ENCODE data around the gene CLPSL1. TPM values are rescaled to one million over a fixed set of nuclear protein-coding genes. Genes with fewer than 3 reads are reported as not detected.

CLPSL1 gene
- total and polyA plus RNA-seq, 2 of the 13 experiments (the other 11 are each of a cell fraction or from before 2014, with no cell fraction given), result not detected

- intact Hi-C loops (cut with micrococcal nuclease; ENCODE audit: unreplicated experiment) (no loop called here), in situ Hi-C loops (cut with HindIII; ENCODE audit: extremely low pct_ligation_motif_present, low pct_unique_long_range_greater_than_20kb) (no loop called here)
- Histone ChIP-seq H3K27me3 (ENCODE audit: control insufficient read depth in 1 of 2, insufficient read depth in 2 of 2, low read length in 2 of 2) (peaks cover 0 to 2% of the 10 kb centered on the region in 2 experiments; a peak in 1 of 5 replicates), H3K27ac (ENCODE audit: extremely low read length, insufficient read depth, low read length) (peak overlapping the region; percentile 39), H3K36me3 (replicated peaks in 1 of 2; ENCODE audit: control insufficient read depth in 1 of 2, insufficient read depth in 2 of 2, low read length in 2 of 2) (no peaks in the 10 kb centered on the region), H2AFZ (ENCODE audit: low read length) (peak overlapping the region; percentile 50), H3K4me1 (ENCODE audit: insufficient read depth, low read length) (peaks cover 57% of the 10 kb centered on the region), H3K79me2 (ENCODE audit: insufficient read depth, low read length) (no peaks in the 10 kb centered on the region), H3K4me3 (replicated peaks in 1 of 3; ENCODE audit: insufficient read depth in 1 of 3, low read depth in 2 of 3, low read length in 3 of 3) (0 out of 6 replicates have a peak overlapping the region, but pooled peaks of 1 of the 3 experiments have one; percentile 4), H3K9me3 (ENCODE audit: low read length) (0 out of 2 replicates have a peak, but pooled peaks cover 1% of the 10 kb centered on the region), H3K4me2 (ENCODE audit: low read depth, low read length) (peak overlapping the region; percentile 32), H3K9ac (ENCODE audit: insufficient read depth, low read depth, low read length) (peak overlapping the region; percentile 25; the same call in 1 of the 2 replicates), H4K20me1 (ENCODE audit: insufficient read depth, low read length) (no peaks in the 10 kb centered on the region)
- POLR2A ChIA-PET, result interaction anchor here (1.4 kb wide), 1 partner anchor 11 kb away, joined by 7 read pairs; no protein-coding TSS in a partner anchor
- CTCF ChIA-PET (ENCODE audit: low intra/inter-chr PET ratio, low total read pairs), result no interaction called here
- peak; percentile 79 for ATAC-seq
- peak; percentile 91 for DNase-seq (ENCODE audit: low spot score)
- 21% methylated on average over 7 of the region's 8 CpGs for WGBS (ENCODE audit: low lambda C conversion rate)
- BruUV-seq (replicated peaks), result no TSS peak
- FAIRE-seq, result peak; percentile 73
- no peak for TF ChIP-seq CREM (IDR thresholded peaks at IDR 0.05)
- no peak for TF ChIP-seq CREM (CRISPR knock-in tag; IDR thresholded peaks at IDR 0.05)
- no peak for TF ChIP-seq SNAI1 (CRISPR knock-in tag; IDR thresholded peaks at IDR 0.05; ENCODE audit: borderline replicate concordance)
- peak; percentile 25; the same call in 1 of the 2 replicates for TF ChIP-seq NFYC (CRISPR knock-in tag; IDR thresholded peaks at IDR 0.05)
- TF ChIP-seq, protein P1, sequence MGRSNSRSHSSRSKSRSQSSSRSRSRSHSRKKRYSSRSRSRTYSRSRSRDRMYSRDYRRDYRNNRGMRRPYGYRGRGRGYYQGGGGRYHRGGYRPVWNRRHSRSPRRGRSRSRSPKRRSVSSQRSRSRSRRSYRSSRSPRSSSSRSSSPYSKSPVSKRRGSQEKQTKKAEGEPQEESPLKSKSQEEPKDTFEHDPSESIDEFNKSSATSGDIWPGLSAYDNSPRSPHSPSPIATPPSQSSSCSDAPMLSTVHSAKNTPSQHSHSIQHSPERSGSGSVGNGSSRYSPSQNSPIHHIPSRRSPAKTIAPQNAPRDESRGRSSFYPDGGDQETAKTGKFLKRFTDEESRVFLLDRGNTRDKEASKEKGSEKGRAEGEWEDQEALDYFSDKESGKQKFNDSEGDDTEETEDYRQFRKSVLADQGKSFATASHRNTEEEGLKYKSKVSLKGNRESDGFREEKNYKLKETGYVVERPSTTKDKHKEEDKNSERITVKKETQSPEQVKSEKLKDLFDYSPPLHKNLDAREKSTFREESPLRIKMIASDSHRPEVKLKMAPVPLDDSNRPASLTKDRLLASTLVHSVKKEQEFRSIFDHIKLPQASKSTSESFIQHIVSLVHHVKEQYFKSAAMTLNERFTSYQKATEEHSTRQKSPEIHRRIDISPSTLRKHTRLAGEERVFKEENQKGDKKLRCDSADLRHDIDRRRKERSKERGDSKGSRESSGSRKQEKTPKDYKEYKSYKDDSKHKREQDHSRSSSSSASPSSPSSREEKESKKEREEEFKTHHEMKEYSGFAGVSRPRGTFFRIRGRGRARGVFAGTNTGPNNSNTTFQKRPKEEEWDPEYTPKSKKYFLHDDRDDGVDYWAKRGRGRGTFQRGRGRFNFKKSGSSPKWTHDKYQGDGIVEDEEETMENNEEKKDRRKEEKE (IDR thresholded peaks at IDR 0.05), result no peak
- TF ChIP-seq, protein P2, sequence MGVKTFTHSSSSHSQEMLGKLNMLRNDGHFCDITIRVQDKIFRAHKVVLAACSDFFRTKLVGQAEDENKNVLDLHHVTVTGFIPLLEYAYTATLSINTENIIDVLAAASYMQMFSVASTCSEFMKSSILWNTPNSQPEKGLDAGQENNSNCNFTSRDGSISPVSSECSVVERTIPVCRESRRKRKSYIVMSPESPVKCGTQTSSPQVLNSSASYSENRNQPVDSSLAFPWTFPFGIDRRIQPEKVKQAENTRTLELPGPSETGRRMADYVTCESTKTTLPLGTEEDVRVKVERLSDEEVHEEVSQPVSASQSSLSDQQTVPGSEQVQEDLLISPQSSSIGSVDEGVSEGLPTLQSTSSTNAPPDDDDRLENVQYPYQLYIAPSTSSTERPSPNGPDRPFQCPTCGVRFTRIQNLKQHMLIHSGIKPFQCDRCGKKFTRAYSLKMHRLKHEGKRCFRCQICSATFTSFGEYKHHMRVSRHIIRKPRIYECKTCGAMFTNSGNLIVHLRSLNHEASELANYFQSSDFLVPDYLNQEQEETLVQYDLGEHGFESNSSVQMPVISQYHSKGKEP (CRISPR knock-in tag; IDR thresholded peaks at IDR 0.05), result no peak
- TF ChIP-seq ZNF552 (CRISPR knock-in tag; IDR thresholded peaks at IDR 0.05; ENCODE audit: borderline replicate concordance), result no peak
- peak; percentile 81 for TF ChIP-seq ZNF883 (CRISPR knock-in tag; IDR thresholded peaks at IDR 0.05; ENCODE audit: not compliant biosample characterization)
- TF ChIP-seq ZNF414 (CRISPR knock-in tag; IDR thresholded peaks at IDR 0.05), result no peak
- TF ChIP-seq ZNF761 (CRISPR knock-in tag; conservative IDR thresholded peaks at IDR 0.05), result no peak
- no peak for TF ChIP-seq MIER3 (CRISPR knock-in tag; IDR thresholded peaks at IDR 0.05; ENCODE audit: borderline replicate concordance)
- no peak for TF ChIP-seq FOXA1 (IDR thresholded peaks at IDR 0.05)
- TF ChIP-seq FOXA1 (CRISPR knock-in tag; IDR thresholded peaks at IDR 0.05), result no peak
- no peak for TF ChIP-seq FIP1L1 (IDR thresholded peaks at IDR 0.05; ENCODE audit: borderline replicate concordance, insufficient read depth, low read depth, low read length)
- TF ChIP-seq ATF7 (IDR thresholded peaks at IDR 0.05), result no peak
- no peak for TF ChIP-seq ATF7 (CRISPR knock-in tag; IDR thresholded peaks at IDR 0.05)
- TF ChIP-seq NRL (CRISPR knock-in tag; IDR thresholded peaks at IDR 0.05; ENCODE audit: borderline replicate concordance), result no peak
- TF ChIP-seq DRAP1 (CRISPR knock-in tag; IDR thresholded peaks at IDR 0.05), result no peak
- TF ChIP-seq NR2F2 (IDR thresholded peaks at IDR 0.05; ENCODE audit: borderline replicate concordance, low read depth), result no peak
- TF ChIP-seq ZNF292 (CRISPR knock-in tag; IDR thresholded peaks at IDR 0.05; ENCODE audit: borderline replicate concordance, low read depth), result peak; percentile 66; the same call in 1 of the 2 replicates
These were observed 38.0 kb upstream of the CLPSL1 start for GRCh38 chr6:35742842-35743241.
